Measurements from ENCODE around the gene HUS1.

- TF ChIP-seq CTCF (IDR thresholded peaks at IDR 0.05; ENCODE audit: borderline replicate concordance, extremely low read depth, low read length, poor library complexity, severe bottlenecking) (no peak), EZH2 (IDR thresholded peaks at IDR 0.05; ENCODE audit: borderline replicate concordance, low read depth, low read length, severe bottlenecking) (no peak)
These were observed 35.5 kb downstream of the HUS1 start for GRCh38 chr7:47943676-47944474.

Measured in DND-41 (cell line).